Cardiac fibroblast (primary cell): ENCODE measurements around the gene VAV2.

ENCODE experiments used
- DNase-seq, 2 donors: peaks; one replicate each; pipeline versions ENCODE4 v3.0.0 to v3.0.0-alpha.2; 2010; ENCODE audit warnings: low read depth in 2 of 2
- H3K4me3 ChIP-seq, 2 donors: replicated peaks in 1 of 2; 1 replicate in 1 of 2; 2 replicates in 1 of 2; pipeline ENCODE4 v1.5.1; 2011; ENCODE audit warnings: low read depth in 2 of 2, low read length in 2 of 2, mild to moderate bottlenecking in 2 of 2, moderate library complexity in 1 of 2
- CTCF ChIP-seq: IDR thresholded peaks from one replicate; pipeline ENCODE4 v1.5.1; 2011; ENCODE audit warnings: low read depth, mild to moderate bottlenecking, low read length, inconsistent platforms

Gene VAV2

GRCh38 chr9:133943036-133943780, 48.9 kb downstream of the VAV2 start:
- no peak for TF ChIP-seq CTCF

GRCh38 chr9:133942206-133942975, 49.7 kb downstream of the VAV2 start:
- TF ChIP-seq CTCF = no peak
- no peak for DNase-seq
- H3K4me3 ChIP-seq = no peak overlapping the region

More at GRCh38 chr9:133943036-133943780, 48.9 kb downstream of the VAV2 start:
- DNase-seq = no peak
- H3K4me3 ChIP-seq = no peak overlapping the region

- no peak overlapping the region for H3K4me3 ChIP-seq
- no peak for DNase-seq
- TF ChIP-seq CTCF = no peak
Observed at GRCh38 chr9:133939845-133940244, 52.3 kb downstream of the VAV2 start.

- DNase-seq = no peak
- no peak for TF ChIP-seq CTCF
- H3K4me3 ChIP-seq = no peak overlapping the region
Observed at GRCh38 chr9:133939171-133939785, 52.8 kb downstream of the VAV2 start.

- H3K4me3 ChIP-seq = no peak overlapping the region
- TF ChIP-seq CTCF = no peak
- no peak for DNase-seq
Observed at GRCh38 chr9:133938753-133939152, 53.4 kb downstream of the VAV2 start.

GRCh38 chr9:133938086-133938485, 54.0 kb downstream of the VAV2 start:
- DNase-seq = no peak
- no peak overlapping the region for H3K4me3 ChIP-seq
- no peak for TF ChIP-seq CTCF
